Activated naive CD4-positive, alpha-beta T cell treated with anti-CD3 and anti-CD28 coated beads for 36 hours (primary cell): ENCODE measurements around the gene CFAP61. TPM values are rescaled to one million over a fixed set of nuclear protein-coding genes. Genes with fewer than 3 reads are reported as not detected.

Experiments
- CTCF ChIA-PET: fragments of 350-600 bp; sonication (Branson Sonifier 250); formaldehyde crosslinking; loops from one replicate; lab custom pipeline; 2021; ENCODE audit warnings: antibody characterized with exemption; lab: Charles Lee
- DNase-seq: peaks from one replicate; pipeline ENCODE4 v3.0.0-alpha.2; 2020
- H3K27ac Mint-ChIP-seq: one replicate; pipeline ENCODE4 v1.8.0; 2021; ENCODE audit warnings: mild to moderate bottlenecking, mixed read lengths
- H3K27me3 Mint-ChIP-seq: one replicate; pipeline ENCODE4 v1.8.0; 2021; ENCODE audit warnings: low read depth, mixed read lengths
- H3K36me3 Mint-ChIP-seq: one replicate; pipeline ENCODE4 v1.8.0; 2021; ENCODE audit warnings: low read depth, mixed read lengths
- H3K4me1 Mint-ChIP-seq: one replicate; pipeline ENCODE4 v1.8.0; 2021; ENCODE audit warnings: low read depth, mixed read lengths
- H3K4me3 Mint-ChIP-seq: one replicate; pipeline ENCODE4 v1.8.0; 2021; ENCODE audit warnings: mild to moderate bottlenecking, moderate library complexity, mixed read lengths
- H3K9me3 Mint-ChIP-seq: one replicate; pipeline ENCODE4 v1.8.0; 2021; ENCODE audit warnings: mixed read lengths
- intact Hi-C: fragments of 100-400 bp; cut with micrococcal nuclease; formaldehyde crosslinking; loops from one replicate; pipeline ENCODE4 v1.15.1; 2023
- total RNA-seq, 2 experiments: library from RNA; stranded (reverse); gene quantifications; one replicate each; pipeline ENCODE4 v1.2.3, GENCODE V29; 2021

Gene CFAP61
- total RNA-seq, 2 experiments from 2014 or later, result not detected

DNA sequence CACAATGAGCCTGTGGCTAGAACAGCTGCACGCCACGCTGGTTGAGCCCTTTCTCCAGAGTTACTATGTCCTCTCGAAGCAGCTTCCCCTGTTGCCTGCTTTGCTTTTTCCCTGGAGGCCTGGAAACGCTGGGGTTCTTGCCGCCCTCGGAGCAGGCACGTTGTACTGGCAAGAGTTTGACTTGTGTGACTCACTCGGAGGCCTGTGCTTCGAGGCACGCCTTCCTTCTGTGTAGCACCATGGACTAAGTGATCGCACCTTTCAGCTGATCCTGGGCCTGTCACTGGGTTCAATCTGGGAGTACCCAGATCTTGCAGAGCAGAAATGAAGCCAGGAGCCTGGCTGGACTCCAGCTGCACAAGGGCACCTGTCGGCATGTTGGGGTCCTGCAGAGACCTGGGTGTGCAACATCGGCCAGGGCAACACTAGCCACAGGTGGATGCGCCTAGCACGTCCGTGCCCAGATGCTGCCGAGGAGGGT lies 320.8 kb downstream of the CFAP61 start:
- no peaks in the 10 kb centered on the region for H3K9me3 Mint-ChIP-seq
- H3K4me1 Mint-ChIP-seq, result peaks cover 4% of the 10 kb centered on the region
- H3K27me3 Mint-ChIP-seq, result peaks cover 62% of the 10 kb centered on the region
- intact Hi-C loops, result no loop called here
- no peak overlapping the region for H3K27ac Mint-ChIP-seq
- H3K4me3 Mint-ChIP-seq, result no peak overlapping the region
- no peak for DNase-seq
- no peaks in the 10 kb centered on the region for H3K36me3 Mint-ChIP-seq
- CTCF ChIA-PET, result interaction anchor here (0.6 to 1.6 kb wide), 2 partner anchors 11 to 15 kb away, joined by 3 to 4 read pairs; no protein-coding TSS in a partner anchor

DNA sequence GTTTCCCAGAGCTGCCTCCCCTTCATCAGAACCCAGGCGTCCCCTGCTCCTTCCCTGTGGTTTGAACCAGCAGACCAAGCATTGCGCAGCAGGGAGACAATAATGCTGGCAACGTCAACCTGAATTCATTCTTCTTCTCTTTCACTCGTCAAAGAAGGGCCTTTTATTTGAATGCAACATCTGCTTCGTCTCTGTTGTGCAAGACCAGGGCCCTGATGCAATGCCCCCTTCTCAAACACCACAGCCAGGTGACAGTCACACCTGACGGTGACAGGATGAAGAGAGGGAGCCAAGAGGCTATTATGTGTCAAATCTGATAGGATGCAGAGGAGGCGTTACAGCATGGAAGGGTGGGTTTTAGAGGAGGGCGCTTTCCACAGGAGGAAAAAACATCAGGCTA lies 323.5 kb downstream of the CFAP61 start:
- DNase-seq, result no peak
- Mint-ChIP-seq H3K9me3 (no peaks in the 10 kb centered on the region), H3K4me1 (no peaks in the 10 kb centered on the region), H3K4me3 (no peak overlapping the region), H3K27me3 (peaks cover 62% of the 10 kb centered on the region), H3K27ac (no peak overlapping the region), H3K36me3 (no peaks in the 10 kb centered on the region)
- CTCF ChIA-PET, result no interaction called here
- intact Hi-C loops, result no loop called here

DNA sequence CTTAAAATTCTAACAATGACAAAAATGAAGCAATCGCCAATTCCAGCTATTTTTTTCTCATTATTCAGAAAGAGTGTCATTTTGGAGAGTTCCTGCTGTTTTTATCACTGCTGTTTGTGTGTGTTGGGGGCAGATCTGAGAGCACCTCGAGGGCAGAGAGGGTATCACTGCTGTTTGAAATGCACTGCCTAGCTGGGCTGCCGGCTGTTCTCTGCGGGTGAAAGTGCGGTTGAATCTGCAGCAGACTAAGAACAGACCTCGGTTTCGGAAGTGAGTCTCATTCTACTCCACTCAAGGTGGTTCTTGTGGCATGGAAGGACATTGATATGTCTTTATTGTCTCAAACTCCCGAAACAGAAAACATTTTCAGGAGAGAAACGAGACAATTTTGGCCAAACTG lies 333.9 kb downstream of the CFAP61 start:
- Mint-ChIP-seq H3K27ac (no peak overlapping the region), H3K4me1 (no peaks in the 10 kb centered on the region), H3K27me3 (no peaks in the 10 kb centered on the region), H3K36me3 (peaks cover 2% of the 10 kb centered on the region), H3K9me3 (no peaks in the 10 kb centered on the region), H3K4me3 (no peak overlapping the region)
- CTCF ChIA-PET, result no interaction called here
- intact Hi-C loops, result no loop called here
- no peak for DNase-seq

DNA sequence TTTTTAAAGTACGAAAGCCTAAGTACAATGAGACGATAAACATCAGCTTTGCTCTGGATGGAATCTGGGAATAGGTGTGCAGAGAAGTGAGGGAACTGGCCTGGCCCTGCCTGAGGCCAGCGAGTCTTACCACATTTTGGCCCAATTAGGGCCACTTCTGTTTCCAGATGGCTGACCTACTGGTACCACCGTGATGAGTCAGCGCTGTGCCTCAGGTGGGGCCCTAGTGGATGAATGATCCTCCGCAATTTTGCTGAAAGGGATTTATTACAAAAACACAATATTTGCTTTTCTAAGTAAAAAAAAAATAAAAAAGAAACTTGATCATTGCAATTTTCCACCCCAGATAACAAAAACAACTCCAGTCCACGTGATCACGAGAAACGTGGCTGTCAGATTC lies 338.1 kb downstream of the CFAP61 start:
- no peak for DNase-seq
- Mint-ChIP-seq H3K9me3 (no peaks in the 10 kb centered on the region), H3K4me1 (no peaks in the 10 kb centered on the region), H3K27ac (no peak overlapping the region), H3K36me3 (peaks cover 5% of the 10 kb centered on the region), H3K27me3 (no peaks in the 10 kb centered on the region), H3K4me3 (no peak overlapping the region)
- intact Hi-C loops, result no loop called here
- CTCF ChIA-PET, result interaction anchor here (0.5 to 1.1 kb wide), 2 partner anchors 12 to 101 kb away, joined by 3 to 4 read pairs; no protein-coding TSS in a partner anchor

DNA sequence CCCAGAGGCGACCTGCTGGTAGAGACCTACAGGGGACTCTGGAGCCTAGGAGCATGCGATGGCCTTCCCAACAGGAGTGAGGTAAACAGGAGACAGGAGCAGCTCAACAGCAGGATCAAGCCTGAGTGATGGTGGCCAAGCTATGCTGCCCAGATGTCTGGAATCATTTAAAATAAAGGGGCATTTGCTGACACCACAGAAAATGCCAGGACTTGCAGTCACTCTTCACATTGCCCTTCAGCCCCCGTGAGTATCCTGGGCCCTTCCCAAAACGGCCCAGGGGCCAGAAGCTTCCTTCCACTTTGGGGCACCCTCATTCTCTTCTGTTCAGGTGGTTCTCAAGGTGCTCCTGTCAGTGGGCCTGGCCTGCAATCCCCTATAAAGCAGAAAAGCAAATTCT lies 338.8 kb downstream of the CFAP61 start:
- DNase-seq, result no peak
- Mint-ChIP-seq H3K4me3 (no peak overlapping the region), H3K27me3 (no peaks in the 10 kb centered on the region), H3K27ac (no peak overlapping the region), H3K4me1 (no peaks in the 10 kb centered on the region), H3K9me3 (no peaks in the 10 kb centered on the region), H3K36me3 (peaks cover 6% of the 10 kb centered on the region)
- intact Hi-C loops, result no loop called here
- CTCF ChIA-PET, result interaction anchor here (1.1 kb wide), 1 partner anchor 11 kb away, joined by 3 read pairs; no protein-coding TSS in a partner anchor

DNA sequence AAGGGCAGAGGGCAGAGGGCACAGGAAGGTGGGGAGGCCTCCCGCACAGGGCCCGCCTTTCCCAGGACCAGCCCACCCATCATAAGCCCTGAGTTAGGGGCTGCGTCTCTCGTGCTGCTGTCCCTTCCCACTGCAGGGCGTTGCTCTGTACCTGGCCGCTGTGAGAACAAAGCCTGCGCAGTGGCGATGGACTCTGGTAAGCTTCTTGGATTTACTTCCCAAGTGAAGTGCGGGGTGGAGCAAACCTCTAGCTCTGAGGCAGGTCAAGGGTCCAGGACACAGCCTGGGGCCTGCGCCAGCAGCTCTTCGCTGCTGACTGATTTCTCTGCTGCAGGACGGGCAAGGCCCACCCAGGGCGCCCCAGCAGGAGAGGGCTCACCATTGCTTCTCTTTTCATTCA lies 339.4 kb downstream of the CFAP61 start:
- Mint-ChIP-seq H3K4me1 (no peaks in the 10 kb centered on the region), H3K4me3 (no peak overlapping the region), H3K27me3 (no peaks in the 10 kb centered on the region), H3K27ac (no peak overlapping the region), H3K9me3 (no peaks in the 10 kb centered on the region), H3K36me3 (peaks cover 6% of the 10 kb centered on the region)
- CTCF ChIA-PET, result no interaction called here
- intact Hi-C loops, result no loop called here
- DNase-seq, result no peak

DNA sequence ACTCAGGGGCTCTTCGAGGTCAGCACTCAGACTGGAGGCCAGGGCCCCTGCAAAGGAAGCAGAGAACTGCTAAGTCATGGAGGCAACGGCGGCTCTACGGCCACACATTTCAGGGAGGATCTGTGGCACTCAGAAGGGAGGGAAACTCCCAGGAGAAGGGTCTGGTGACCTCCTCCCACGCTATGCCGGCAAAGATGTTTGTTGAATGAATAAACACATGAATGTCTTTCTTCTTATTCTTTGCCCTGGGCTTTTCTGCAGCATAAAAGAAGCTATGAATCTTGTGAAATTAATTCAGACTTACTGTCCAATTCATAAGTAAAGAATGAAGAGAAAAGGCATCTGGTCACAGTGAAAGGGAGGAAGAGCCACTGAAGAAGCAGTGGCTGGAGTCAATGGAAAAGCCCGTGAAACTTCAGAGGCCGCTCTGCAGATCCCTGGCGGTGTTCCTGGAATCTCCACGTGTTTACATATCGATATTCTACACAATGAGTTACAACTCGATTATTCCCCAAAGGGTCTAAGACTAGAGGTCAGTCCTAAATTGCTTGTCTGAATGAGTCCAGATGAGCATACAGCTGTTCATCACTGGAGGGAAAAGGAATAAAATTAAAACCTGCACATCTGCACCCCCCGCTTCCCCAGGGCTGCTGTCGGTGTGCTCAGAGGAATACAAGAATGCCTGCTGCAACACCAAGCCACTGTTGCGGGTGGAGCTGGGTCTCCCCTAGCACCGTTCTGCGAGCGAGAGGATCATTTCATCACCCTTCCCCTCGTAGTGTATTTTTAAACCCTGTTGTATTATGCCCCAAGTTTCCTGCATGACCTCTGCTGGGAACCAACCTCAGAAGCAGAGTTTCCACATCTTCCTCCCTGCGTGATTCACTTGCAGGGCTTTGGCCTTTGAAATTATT lies 341.1 kb downstream of the CFAP61 start:
- H3K4me1 Mint-ChIP-seq, result no peaks in the 10 kb centered on the region

DNA sequence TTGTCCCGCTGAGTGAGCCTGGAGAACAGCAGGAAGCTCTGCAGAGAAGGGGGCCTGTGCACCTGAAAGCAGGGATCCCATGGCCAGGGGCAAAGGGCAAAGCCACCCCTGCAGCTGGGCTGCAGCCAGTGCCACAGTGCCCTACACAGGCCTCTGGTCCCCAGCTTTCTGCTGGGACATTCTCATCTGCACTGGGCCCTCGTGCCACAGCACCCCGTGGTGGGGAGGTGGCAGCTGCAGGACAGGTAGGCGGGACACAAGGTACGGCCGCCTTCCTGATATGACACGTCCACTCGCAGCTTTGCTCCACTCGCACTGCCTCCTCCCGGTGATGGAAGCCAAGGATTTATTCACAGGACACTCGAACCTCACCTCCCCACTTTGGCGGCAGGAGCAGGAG lies 342.8 kb downstream of the CFAP61 start:
- CTCF ChIA-PET, result no interaction called here
- H3K27ac Mint-ChIP-seq, result no peak overlapping the region
- intact Hi-C loops, result no loop called here

More for the DNA sequence above, 341.1 kb downstream of the CFAP61 start:
- peaks cover 6% of the 10 kb centered on the region for H3K36me3 Mint-ChIP-seq
- H3K27me3 Mint-ChIP-seq, result no peaks in the 10 kb centered on the region
- no peak for DNase-seq
- intact Hi-C loops, result no loop called here
- peak overlapping the region; percentile 12 for H3K27ac Mint-ChIP-seq
- CTCF ChIA-PET, result no interaction called here
- no peak overlapping the region for H3K4me3 Mint-ChIP-seq
- no peaks in the 10 kb centered on the region for H3K9me3 Mint-ChIP-seq

DNA sequence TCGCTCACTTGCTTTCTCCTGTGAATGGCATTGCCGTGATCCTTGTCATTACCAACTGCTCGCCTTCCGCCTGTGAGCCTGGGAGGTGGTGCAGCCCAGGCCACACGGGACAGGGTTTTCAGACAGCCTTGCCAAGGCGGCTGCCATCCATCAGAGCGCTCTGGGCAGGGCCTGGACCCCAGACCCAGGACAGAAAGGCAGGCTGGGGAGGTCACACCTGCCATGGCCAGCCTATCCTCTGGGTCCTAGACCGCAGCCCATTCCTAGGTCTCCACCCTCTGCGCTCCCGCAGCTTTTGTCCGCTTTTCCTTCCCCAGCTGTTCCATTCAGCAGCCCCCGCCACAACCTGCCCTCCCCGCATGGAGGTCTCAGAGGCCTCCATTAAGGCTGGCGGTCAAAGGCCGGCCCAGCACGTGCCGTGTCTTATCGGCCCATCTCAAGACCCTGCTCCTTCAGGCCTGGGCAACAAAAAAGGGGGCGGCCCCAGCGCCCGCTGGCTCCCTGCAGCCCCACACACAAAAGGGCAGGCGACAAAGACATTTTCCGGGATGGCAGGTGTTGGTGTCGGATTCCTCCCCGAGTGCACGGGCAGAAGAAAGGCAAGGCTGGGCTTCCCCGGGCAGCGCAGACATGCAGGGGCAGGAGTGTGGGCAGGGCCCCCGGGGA lies 343.7 kb downstream of the CFAP61 start:
- peaks cover 9% of the 10 kb centered on the region for H3K36me3 Mint-ChIP-seq
- no peaks in the 10 kb centered on the region for H3K9me3 Mint-ChIP-seq
- no peaks in the 10 kb centered on the region for H3K4me1 Mint-ChIP-seq
- DNase-seq, result no peak
- intact Hi-C loops, result no loop called here
- no peaks in the 10 kb centered on the region for H3K27me3 Mint-ChIP-seq
- CTCF ChIA-PET, result no interaction called here
- H3K4me3 Mint-ChIP-seq, result no peak overlapping the region
- H3K27ac Mint-ChIP-seq, result no peak overlapping the region

More for the DNA sequence above, 342.8 kb downstream of the CFAP61 start:
- no peak for DNase-seq
- Mint-ChIP-seq H3K9me3 (no peaks in the 10 kb centered on the region), H3K4me3 (no peak overlapping the region), H3K27me3 (no peaks in the 10 kb centered on the region), H3K36me3 (peaks cover 7% of the 10 kb centered on the region), H3K4me1 (no peaks in the 10 kb centered on the region)

DNA sequence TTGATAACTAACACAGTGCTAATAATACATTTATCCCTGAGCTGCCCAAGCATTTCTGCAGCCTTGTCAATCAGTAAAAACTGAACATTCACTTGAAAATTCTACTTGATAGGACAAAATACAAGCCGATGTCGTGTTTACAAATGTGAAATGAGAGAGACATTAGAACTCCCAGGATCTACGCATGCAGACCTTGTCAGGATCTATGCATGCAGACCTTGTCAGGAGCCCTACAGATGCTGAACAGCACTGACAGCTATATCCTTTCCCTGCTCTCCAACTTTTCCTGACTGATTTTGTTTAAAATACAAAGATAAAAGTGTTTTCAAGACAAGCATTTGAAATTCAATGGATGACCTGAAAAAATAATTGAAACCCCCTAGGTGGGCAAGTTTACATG lies 344.5 kb downstream of the CFAP61 start:
- Mint-ChIP-seq H3K27me3 (no peaks in the 10 kb centered on the region), H3K36me3 (peaks cover 9% of the 10 kb centered on the region), H3K4me1 (no peaks in the 10 kb centered on the region), H3K27ac (no peak overlapping the region), H3K4me3 (no peak overlapping the region), H3K9me3 (no peaks in the 10 kb centered on the region)
- intact Hi-C loops, result no loop called here
- CTCF ChIA-PET, result no interaction called here
- no peak for DNase-seq

DNA sequence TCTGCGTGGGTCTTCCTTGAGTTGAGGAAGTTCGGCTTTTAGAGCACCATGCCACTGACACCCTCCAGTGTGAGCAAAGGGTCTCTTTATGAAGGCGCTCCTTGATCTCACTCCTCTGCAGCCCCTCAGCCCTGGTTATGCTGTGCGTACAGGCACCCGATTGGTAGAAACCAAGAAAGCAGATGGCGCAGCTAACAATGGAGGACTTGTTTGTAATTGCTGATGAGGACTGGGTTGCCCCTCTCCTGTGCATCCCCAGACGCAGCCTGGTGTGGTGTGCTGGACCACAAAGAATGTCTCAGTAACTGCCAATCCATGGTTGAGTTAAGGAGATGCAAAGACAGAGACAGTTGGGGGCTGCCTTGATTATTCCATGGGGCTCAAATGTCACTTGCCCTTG lies 345.8 kb downstream of the CFAP61 start:
- Mint-ChIP-seq H3K9me3 (no peaks in the 10 kb centered on the region), H3K36me3 (peaks cover 6% of the 10 kb centered on the region), H3K4me1 (no peaks in the 10 kb centered on the region), H3K4me3 (no peak overlapping the region), H3K27me3 (no peaks in the 10 kb centered on the region), H3K27ac (no peak overlapping the region)
- CTCF ChIA-PET, result no interaction called here
- intact Hi-C loops, result no loop called here
- DNase-seq, result no peak

DNA sequence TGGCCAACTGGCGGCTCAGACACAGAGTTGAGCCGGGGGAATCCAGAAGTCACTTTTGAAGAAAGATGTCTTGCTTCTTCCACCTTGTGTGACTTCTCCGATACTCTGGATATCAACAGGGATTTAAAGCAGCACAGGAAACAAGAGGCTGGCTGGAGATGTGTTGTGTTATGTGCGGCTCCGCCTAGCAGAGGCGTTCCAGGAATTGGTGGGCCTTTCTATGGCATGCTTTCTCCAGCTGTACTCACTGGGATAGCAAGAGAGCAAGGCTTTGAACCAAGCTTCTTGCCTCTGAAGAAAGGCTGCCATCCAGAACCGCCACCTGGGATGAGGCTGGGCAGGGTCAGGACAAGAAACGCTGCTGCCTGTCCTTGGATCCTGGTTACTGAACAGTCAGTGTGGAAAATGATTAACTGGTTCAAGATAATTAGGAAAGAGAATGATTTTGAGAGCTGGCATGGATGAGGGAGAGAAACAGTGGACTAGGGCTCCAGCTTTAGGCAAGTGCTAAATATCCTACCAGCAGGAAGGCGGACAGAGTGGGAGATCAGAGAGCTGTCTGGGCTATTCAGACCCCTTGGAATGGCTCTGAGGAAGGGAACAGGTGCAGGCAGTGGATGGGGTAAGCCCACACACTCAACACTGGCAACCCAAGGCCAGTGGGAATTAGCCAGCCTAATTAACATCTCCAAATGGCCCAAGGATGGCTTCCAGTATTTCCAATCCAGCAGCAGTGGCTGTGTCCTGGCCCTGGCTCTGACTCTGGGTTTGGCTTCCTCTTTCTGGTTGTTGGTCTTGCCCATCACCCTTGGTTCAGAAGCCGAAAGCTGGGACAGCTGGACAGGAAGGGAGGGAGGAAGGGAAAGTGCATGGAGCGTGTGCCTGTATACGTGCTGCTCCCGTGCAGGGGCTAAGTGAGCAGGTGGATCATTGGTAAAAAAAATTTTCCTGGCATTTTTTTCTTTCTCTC lies 347.5 kb downstream of the CFAP61 start:
- DNase-seq, result no peak
- Mint-ChIP-seq H3K27me3 (no peaks in the 10 kb centered on the region), H3K4me1 (peaks cover 1% of the 10 kb centered on the region), H3K36me3 (peaks cover 6% of the 10 kb centered on the region), H3K27ac (no peak overlapping the region), H3K4me3 (no peak overlapping the region), H3K9me3 (no peaks in the 10 kb centered on the region)
- intact Hi-C loops, result no loop called here
- CTCF ChIA-PET, result no interaction called here
